T-helper 22 cell (primary cell): ENCODE results near the gene SMIM5.

Experiments used
- DNase-seq: peaks from one replicate; pipeline ENCODE4 v3.0.0-alpha.2; 2020; ENCODE audit warnings: low read depth

Gene SMIM5

DNA sequence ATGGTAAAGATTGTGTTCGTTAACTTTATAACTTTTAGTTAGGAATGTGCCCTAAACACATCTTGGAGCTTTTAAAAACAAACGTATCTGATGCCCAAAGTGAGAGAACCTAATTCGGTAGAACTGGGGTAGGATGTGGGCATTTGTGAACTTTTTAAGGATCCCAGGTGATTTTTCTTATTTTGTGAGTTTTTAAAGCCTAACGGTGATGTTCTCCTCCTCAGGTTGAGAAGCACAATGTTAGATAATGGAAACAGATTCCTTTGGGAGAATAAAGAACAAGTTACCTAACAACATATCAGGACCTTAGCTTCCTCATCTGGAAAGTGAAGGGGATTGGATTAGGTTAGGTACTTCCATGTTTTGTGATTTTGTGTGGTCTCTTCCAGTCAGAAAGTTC is 34.6 kb downstream of the SMIM5 start:
- DNase-seq: no peak

- DNase-seq: no peak
Measured at GRCh38 chr17:75668489-75668888, 35.3 kb downstream of the SMIM5 start.

DNA sequence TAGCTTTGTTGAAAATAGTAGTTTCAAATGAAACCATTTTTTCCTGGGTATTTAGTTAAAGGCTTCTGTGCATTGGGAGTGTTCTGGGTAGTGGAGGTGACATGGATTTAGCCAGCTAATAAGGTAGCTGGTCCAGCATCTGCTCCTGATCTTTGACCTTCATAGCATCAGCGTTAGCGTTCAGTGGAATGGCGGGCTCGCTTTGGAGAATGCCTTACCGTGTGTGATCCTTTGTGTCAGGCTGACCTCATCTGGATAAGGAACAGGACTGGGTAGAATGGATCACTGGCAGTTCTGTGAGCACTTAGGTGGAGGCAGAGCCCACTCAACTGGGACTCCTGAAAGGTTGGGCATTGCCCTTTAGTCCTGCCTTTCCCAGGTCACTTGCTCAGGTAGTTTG is 37.6 kb downstream of the SMIM5 start:
- no peak for DNase-seq

DNA sequence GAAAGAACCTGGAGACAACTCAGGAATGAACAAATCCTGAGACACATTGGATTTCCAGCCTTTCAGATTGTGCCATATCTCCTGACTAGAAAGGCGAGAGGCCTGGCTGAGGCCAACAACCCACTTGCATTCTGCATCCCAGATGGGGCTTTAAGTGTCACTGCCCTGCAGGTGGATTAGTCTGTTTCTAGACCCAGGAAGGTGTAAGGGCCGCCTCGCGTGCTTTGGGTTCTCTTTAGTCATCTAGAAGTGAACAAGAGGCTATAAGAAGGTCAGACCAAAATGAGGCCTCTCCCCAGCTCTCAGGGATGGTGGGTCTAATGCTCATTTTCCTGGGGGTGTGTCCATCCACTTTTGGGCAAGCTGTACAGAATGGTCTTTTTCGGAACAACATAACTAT is 38.8 kb downstream of the SMIM5 start:
- DNase-seq: no peak

DNA sequence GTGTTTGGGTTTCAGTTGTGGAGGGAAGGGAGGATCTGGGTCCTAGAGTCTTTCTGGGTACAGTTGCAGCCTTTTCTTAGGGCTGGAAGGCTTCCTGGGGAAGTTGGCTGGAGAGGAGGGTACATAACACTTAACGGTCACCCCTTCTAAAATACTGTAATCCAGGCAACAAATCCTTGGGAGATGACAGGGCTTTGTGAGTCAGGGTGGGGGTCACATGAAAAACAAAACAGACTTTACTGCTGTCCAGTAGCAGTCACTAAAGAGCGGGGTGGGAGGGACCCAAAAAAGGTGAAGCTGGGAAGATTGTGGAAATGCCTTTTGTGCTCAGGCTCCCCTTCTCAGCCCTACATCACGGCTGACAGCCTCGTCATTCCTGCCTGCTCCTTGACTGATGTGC is 40.3 kb downstream of the SMIM5 start:
- no peak for DNase-seq

- DNase-seq: no peak
Measured at GRCh38 chr17:75676461-75676860, 43.2 kb downstream of the SMIM5 start.

DNA sequence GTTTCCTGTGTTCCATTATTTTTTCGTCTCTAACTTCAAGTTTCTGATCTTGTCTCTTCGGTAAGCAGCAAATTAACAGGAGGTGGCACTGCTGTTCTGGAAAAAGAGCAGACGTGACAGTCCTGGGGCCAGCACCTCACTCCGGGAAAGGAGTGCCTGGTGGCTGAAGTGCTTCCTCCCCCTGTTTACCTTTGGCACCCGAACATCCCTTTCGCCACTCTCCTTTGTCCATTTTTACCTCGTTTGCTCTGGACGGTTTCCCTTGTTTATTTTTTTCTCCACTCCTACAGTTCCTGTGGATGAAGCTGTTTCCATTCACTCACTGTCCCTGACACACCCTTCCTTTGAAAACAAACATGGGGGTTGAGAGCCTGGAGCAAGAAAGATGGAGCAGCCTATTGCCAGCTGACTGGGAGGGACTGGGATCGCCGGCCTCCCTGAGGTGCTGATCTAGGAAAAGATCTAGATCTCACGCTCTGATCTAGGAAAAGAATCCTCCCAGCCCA is 46.5 kb downstream of the SMIM5 start:
- DNase-seq: no peak

DNA sequence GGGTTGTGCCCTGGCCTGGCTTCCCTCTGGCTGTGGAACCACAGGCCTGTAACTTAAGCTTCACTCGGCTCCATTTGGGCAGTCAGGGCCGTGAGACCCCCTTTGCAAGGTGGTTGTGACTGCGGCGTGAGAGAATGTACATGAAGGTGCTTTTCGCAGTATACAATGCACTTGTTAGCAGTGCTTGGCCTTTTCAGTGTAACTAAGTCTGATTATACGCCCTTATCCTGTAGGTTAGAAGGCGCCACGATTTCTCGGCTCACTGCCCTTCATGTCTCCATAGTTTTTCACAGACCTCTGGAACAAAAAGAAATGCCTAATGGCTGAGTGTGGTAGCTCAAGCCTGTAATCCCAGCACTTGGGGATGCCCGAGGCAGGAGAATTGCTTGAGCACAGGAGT is 47.2 kb downstream of the SMIM5 start:
- no peak for DNase-seq

GRCh38 chr17:75681289-75681688 is 48.1 kb downstream of the SMIM5 start:
- DNase-seq: no peak

- DNase-seq: no peak
Measured at GRCh38 chr17:75683583-75683982, 50.3 kb downstream of the SMIM5 start.

GRCh38 chr17:75684249-75684648 is 51.0 kb downstream of the SMIM5 start:
- no peak for DNase-seq

GRCh38 chr17:75684924-75685323 is 51.7 kb downstream of the SMIM5 start:
- DNase-seq: no peak

- DNase-seq: no peak
Measured at GRCh38 chr17:75685499-75685898, 52.3 kb downstream of the SMIM5 start.

DNA sequence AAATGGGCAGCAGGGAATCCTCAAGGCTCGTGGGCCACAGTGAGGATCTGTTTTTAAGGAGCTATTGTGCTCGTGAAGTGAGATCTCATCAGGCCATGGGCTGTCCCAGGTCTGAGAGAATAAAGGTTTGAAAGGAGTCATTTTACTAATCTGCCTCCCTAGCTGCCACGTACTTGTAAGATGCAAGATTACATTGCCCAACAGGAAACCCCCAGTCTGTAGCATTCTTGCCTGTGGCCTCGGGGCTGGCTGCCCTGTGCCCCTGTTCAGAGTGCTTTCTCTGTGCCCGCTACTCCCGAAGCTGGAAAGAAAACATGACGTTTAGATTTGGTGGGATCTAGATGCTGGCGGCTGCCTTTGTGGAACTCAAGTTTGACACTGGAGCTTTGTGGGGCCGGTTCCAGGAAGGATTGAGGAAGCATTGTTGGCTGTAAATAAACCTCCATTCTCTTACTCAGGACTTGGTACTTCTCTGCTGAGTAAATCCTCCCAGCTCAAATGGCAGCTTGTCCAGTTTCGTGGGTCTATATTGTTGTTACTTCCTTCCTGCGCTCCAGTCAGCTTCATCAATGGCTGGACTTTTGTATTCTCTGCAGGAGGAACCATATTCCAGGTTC is 55.1 kb downstream of the SMIM5 start:
- no peak for DNase-seq

DNA sequence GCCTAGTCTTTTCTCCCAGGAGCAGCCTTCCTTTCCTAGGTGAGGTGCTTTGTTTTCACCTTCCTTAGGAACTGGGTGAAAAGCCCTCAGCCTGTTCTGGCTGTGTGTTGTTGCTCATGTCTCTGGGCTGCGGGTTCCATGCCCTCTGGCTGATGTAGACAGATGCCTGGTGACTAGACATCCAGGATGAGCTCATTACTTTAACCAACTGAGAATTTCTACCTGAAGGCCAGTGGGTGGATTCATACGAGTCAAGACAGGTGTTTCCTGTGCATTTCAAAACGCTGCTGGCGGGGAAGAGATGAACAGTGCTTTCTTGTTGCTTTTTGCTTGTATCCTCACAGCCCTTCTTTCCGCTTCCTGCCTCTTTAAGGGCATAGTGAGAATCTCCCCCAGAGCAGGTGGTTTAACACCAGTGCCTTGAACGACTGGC is 56.2 kb downstream of the SMIM5 start:
- DNase-seq: no peak
